Upper lobe of right lung (tissue), 1 donor: ENCODE data around the gene DNMT3A. TPM values are rescaled to one million over a fixed set of nuclear protein-coding genes. Genes with fewer than 3 reads are reported as not detected.

Source experiments
- ATAC-seq: fragments of 200-7000 bp; cut with Tn5 transposase; one replicate; pipeline ENCODE4 v1.9.1; 2020; ENCODE audit warnings: mild to moderate bottlenecking, moderate library complexity
- DNase-seq: peaks from one replicate; pipeline ENCODE4 v3.0.0-alpha.2; 2020
- H3K27ac ChIP-seq: fragments of 200-600 bp; one replicate; pipeline ENCODE4 v1.8.0; 2022
- H3K27me3 ChIP-seq: fragments of 200-600 bp; one replicate; pipeline ENCODE4 v1.8.0; 2022; ENCODE audit warnings: mild to moderate bottlenecking
- H3K36me3 ChIP-seq: fragments of 200-600 bp; one replicate; pipeline ENCODE4 v1.8.0; 2022
- H3K4me1 ChIP-seq: fragments of 200-600 bp; one replicate; pipeline ENCODE4 v1.8.0; 2022
- H3K4me3 ChIP-seq: fragments of 200-600 bp; one replicate; pipeline ENCODE4 v1.8.0; 2022; ENCODE audit warnings: mild to moderate bottlenecking
- H3K9me3 ChIP-seq: fragments of 200-600 bp; one replicate; pipeline ENCODE4 v1.8.0; 2022
- CTCF ChIP-seq: fragments of 200-600 bp; IDR thresholded peaks from one replicate; pipeline ENCODE4 v1.8.0; 2022; ENCODE audit warnings: antibody characterized with exemption
- intact Hi-C: fragments of 100-400 bp; cut with DNase I; formaldehyde crosslinking; loops from one replicate; pipeline ENCODE4 v1.11.0; 2022
- total RNA-seq: library from RNA; stranded (reverse); fragmentation: NEBNext Ultra II Directional; extraction: Animal tissue kit (Norgen Biotek cat#: 25700); gene quantifications from one replicate; pipeline ENCODE4 v1.2.1, GENCODE V29; 2021
- donor health status: DM: no; HTN: yes; CAD: no; lungs with severe emphysema.

DNMT3A gene
- total RNA-seq, 1 donor from 2014 or later, result 31.3 TPM

GRCh38 chr2:25202275-25202674 is 139.4 kb downstream of the DNMT3A start:
- H3K27ac ChIP-seq, result no peak overlapping the region
- H3K36me3 ChIP-seq, result no peaks in the 10 kb centered on the region
- H3K27me3 ChIP-seq, result no peaks in the 10 kb centered on the region
- H3K9me3 ChIP-seq, result no peaks in the 10 kb centered on the region
- ATAC-seq (no peak), DNase-seq (no peak)
- H3K4me1 ChIP-seq, result no peaks in the 10 kb centered on the region
- no peak overlapping the region for H3K4me3 ChIP-seq
- intact Hi-C loops, result no loop called here
- no peak for TF ChIP-seq CTCF

DNA sequence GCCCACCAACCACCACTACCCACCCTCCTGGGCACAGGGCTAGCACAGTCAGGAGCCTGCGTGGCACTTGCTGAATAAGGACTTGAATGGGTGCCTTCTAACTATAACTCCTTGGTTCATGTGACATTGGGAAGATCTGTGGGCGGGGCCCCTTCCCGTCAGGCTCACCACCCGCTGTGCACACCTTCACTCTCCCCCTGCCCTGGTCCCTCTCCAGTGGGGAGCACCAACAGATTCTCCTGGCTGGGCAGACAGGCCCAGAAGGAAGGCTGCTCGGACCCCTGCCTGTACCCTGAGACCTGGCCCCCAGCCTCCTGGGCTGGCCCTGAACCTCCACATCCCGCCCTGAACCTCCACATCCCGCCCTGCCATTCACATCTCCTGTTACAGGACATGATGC is 139.9 kb downstream of the DNMT3A start:
- Histone ChIP-seq H3K9me3 (no peaks in the 10 kb centered on the region), H3K4me3 (no peak overlapping the region), H3K27ac (no peak overlapping the region), H3K27me3 (no peaks in the 10 kb centered on the region), H3K4me1 (no peaks in the 10 kb centered on the region), H3K36me3 (no peaks in the 10 kb centered on the region)
- intact Hi-C loops, result no loop called here
- ATAC-seq, result no peak
- DNase-seq, result no peak
- TF ChIP-seq CTCF, result no peak

DNA sequence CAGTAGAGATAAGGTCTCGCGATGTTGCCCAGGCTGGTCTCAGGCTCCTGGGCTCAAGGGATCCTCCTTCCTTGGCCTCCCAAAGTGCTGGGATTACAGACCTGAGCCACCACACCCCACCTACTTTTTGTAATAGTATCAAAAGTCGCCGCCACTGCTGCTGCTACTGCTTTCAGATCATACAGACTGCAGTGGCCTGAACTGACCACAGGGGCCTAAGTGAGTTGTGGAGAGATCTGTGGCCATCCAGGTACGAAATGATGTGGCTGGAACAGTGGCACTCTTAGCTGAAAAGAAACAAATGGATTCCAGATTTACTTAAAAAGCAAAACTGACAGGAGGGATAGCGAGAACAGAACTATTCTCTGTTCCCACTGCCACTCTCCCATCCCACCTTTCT is 140.5 kb downstream of the DNMT3A start:
- Histone ChIP-seq H3K27me3 (no peaks in the 10 kb centered on the region), H3K9me3 (no peaks in the 10 kb centered on the region), H3K36me3 (no peaks in the 10 kb centered on the region), H3K4me3 (no peak overlapping the region), H3K27ac (no peak overlapping the region), H3K4me1 (peaks cover 4% of the 10 kb centered on the region)
- peak; percentile 12 for TF ChIP-seq CTCF
- DNase-seq (no peak), ATAC-seq (no peak)
- intact Hi-C loops, result no loop called here

DNA sequence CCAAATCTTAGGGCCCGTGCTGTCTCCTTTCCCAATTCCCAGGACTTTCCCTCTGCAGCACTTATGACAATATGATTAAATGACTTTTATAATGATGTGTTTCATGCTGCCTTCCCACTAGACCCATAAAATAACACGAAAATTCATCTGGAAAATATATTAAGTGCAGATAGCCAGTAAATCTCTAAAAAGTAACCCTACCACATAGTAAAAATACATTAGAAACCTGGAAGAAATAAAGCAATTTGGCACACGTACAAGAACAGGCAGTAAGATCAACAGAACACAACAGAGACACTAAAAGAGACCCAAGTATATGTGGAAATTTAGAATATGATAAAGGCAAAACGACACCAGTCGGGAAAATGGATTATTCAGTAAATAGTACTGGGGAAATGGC is 143.1 kb downstream of the DNMT3A start:
- Histone ChIP-seq H3K4me1 (peaks cover 4% of the 10 kb centered on the region), H3K36me3 (no peaks in the 10 kb centered on the region), H3K4me3 (no peak overlapping the region), H3K27ac (no peak overlapping the region), H3K27me3 (no peaks in the 10 kb centered on the region), H3K9me3 (no peaks in the 10 kb centered on the region)
- ATAC-seq (no peak), DNase-seq (no peak)
- intact Hi-C loops, result no loop called here
- no peak for TF ChIP-seq CTCF

DNA sequence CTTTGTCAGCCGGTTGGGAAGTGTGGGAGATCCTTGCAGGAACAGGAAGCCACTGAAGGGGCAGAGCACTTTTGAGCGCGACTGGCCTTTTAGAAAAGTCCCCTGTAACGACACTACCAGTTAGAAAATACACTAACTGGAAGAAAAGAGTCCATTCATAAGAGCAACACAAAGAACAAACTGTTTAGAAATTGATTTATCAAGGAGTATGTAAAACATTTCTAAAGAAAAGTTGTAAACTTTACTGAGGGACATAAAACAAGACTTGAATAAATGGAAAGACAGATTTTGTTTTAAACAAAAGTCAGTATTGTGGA is 143.6 kb downstream of the DNMT3A start:
- no peak for TF ChIP-seq CTCF
- Histone ChIP-seq H3K4me3 (no peak overlapping the region), H3K36me3 (no peaks in the 10 kb centered on the region), H3K27me3 (no peaks in the 10 kb centered on the region), H3K27ac (no peak overlapping the region), H3K4me1 (peaks cover 4% of the 10 kb centered on the region), H3K9me3 (no peaks in the 10 kb centered on the region)
- ATAC-seq (no peak), DNase-seq (no peak)
- intact Hi-C loops, result no loop called here

DNA sequence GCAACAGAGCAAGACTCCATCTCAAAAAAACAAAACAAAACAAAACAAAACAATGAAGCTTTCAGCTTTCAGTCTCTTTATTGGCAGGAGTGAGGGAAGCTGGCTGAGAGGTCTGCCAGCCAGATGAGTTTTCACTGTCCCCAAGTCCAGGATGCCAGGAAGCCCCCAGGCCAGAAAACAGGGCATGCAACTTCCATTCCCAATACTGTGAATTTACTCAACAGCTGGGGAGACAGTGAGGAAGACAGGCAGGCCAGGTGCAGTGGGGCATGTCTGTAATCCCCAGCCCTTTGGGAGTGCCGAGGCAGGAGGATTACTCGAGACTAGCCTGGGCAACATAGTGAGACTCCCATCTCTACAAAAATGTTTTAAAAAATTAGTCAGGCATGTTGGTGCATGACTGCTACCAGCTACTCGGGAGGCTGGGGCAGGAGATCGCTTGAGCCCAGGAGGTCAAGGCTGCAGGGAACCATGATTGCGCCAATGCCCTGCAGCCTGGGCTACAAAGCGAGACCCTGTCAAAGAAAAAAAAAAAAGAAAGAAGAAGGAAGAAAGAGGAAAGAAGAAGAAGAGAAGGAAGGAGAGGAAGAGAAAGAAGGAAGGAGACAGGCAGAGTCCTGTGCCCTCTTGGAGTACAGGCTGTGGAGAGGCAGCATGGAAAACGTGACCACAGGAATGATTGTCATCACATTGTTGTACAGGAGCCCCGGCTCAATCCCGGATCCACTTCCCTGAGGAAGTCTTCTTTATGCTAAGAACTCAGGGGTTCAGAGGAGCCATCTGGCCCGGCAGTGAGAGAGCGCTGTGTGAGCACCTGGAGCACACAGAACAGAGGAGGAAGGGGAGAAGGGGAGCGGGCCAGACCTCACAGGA is 144.2 kb downstream of the DNMT3A start:
- Histone ChIP-seq H3K9me3 (no peaks in the 10 kb centered on the region), H3K27me3 (no peaks in the 10 kb centered on the region), H3K4me3 (no peak overlapping the region), H3K27ac (no peak overlapping the region), H3K4me1 (peaks cover 4% of the 10 kb centered on the region), H3K36me3 (no peaks in the 10 kb centered on the region)
- no peak for TF ChIP-seq CTCF
- DNase-seq (peak; percentile 35), ATAC-seq (peak; percentile 31)
- intact Hi-C loops, result no loop called here
